Measurements from ENCODE around the gene TMEM63A.

Gene TMEM63A

GRCh38 chr1:225846331-225847310, 35.6 kb downstream of the TMEM63A start:
- H3K4me3 ChIP-seq (ENCODE audit: low read length), result no peak overlapping the region
- no peak overlapping the region for H3K9ac ChIP-seq (ENCODE audit: low read length)
- no peaks in the 10 kb centered on the region for H3K27me3 ChIP-seq (replicated peaks; ENCODE audit: control insufficient read depth, insufficient read depth, low read length)
- peaks cover 55% of the 10 kb centered on the region for H3K36me3 ChIP-seq (ENCODE audit: control insufficient read depth, insufficient read depth, low read length, severe bottlenecking)
- peaks cover 15% of the 10 kb centered on the region for H3K4me1 ChIP-seq (ENCODE audit: control insufficient read depth, insufficient read depth, low read length)
- DNase-seq (ENCODE audit: low read depth), result no peak
- no peaks in the 10 kb centered on the region for H3K9me3 ChIP-seq (ENCODE audit: control insufficient read depth, low read length)

GRCh38 chr1:225845571-225846259, 36.5 kb downstream of the TMEM63A start:
- Histone ChIP-seq H3K36me3 (ENCODE audit: control insufficient read depth, insufficient read depth, low read length, severe bottlenecking) (peaks cover 59% of the 10 kb centered on the region), H3K27me3 (replicated peaks; ENCODE audit: control insufficient read depth, insufficient read depth, low read length) (no peaks in the 10 kb centered on the region), H3K9me3 (ENCODE audit: control insufficient read depth, low read length) (no peaks in the 10 kb centered on the region), H3K9ac (ENCODE audit: low read length) (no peak overlapping the region), H3K4me3 (ENCODE audit: low read length) (no peak overlapping the region), H3K4me1 (ENCODE audit: control insufficient read depth, insufficient read depth, low read length) (peaks cover 15% of the 10 kb centered on the region)
- peak; percentile 84 for DNase-seq (ENCODE audit: low read depth)

- Histone ChIP-seq H3K36me3 (ENCODE audit: control insufficient read depth, insufficient read depth, low read length, severe bottlenecking) (peaks cover 66% of the 10 kb centered on the region), H3K9ac (ENCODE audit: low read length) (peak overlapping the region; percentile 24), H3K9me3 (ENCODE audit: control insufficient read depth, low read length) (no peaks in the 10 kb centered on the region)
Measured at GRCh38 chr1:225845097-225845496, 37.1 kb downstream of the TMEM63A start.

DNA sequence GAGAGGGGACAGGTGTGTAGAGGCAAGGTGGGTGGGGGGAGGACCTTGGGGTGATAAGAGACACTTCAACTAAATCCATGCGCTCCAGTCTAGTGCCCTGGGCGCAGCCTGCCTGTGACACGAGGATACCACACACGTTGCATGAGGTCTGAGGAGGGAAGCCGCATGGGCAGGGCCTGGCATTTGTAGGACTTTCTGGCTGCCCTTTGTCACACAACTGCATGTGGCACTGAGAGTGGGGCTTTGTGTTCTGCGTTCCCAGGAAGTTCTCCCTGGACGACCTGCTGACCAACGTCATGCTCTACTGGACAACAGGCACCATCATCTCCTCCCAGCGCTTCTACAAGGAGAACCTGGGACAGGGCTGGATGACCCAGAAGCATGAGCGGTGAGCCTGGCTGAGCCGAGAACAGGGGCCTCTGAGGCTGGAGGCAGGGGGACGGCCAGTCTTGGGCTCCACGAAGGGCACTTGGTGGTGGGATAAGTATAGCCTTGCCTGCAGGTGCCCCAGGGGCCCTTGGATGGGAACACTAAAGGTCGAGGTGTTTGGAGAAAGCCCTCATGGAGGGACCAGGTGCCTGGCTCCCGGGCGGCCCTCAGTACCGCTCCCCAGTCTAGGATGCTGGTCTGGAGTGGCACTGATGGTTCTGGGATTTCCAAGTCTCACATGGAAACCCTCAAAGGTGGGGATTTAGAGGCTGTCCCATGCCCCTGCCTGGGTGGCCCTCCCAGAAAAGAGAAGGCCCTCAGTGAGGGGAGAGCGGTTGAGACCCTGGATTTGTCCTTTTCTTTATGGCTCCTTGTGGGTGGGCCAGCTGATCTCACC, 37.7 kb downstream of the TMEM63A start:
- no peak for DNase-seq (ENCODE audit: low read depth)
- H3K27me3 ChIP-seq (replicated peaks; ENCODE audit: control insufficient read depth, insufficient read depth, low read length), result no peaks in the 10 kb centered on the region
- peak overlapping the region; percentile 24 for H3K9ac ChIP-seq (ENCODE audit: low read length)
- no peak overlapping the region for H3K4me3 ChIP-seq (ENCODE audit: low read length)
- peaks cover 15% of the 10 kb centered on the region for H3K4me1 ChIP-seq (ENCODE audit: control insufficient read depth, insufficient read depth, low read length)
- H3K36me3 ChIP-seq (ENCODE audit: control insufficient read depth, insufficient read depth, low read length, severe bottlenecking), result peaks cover 69% of the 10 kb centered on the region
- H3K9me3 ChIP-seq (ENCODE audit: control insufficient read depth, low read length), result no peaks in the 10 kb centered on the region

More at GRCh38 chr1:225845097-225845496, 37.1 kb downstream of the TMEM63A start:
- DNase-seq (ENCODE audit: low read depth), result no peak
- H3K4me3 ChIP-seq (ENCODE audit: low read length), result no peak overlapping the region
- H3K27me3 ChIP-seq (replicated peaks; ENCODE audit: control insufficient read depth, insufficient read depth, low read length), result no peaks in the 10 kb centered on the region
- H3K4me1 ChIP-seq (ENCODE audit: control insufficient read depth, insufficient read depth, low read length), result peaks cover 15% of the 10 kb centered on the region

DNA sequence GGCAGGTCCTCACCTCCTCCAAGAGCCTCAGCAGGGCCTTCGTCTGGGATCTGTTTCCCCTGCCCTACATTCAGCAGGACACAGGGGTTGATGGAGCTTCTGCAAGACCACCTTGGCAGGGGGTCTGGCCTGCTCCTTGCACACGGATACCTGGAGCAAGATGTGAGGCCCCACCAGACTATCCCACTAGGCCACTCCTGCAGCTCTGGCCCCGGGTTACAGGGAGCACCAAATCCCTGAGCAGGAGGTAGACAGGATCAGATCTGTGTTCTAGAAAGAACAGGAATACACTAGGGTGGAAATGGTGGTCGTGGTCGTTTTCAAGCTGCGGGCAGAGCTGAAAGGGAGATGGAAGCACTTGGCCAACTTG, 38.8 kb downstream of the TMEM63A start:
- no peak overlapping the region for H3K4me3 ChIP-seq (ENCODE audit: low read length)
- H3K36me3 ChIP-seq (ENCODE audit: control insufficient read depth, insufficient read depth, low read length, severe bottlenecking), result peaks cover 80% of the 10 kb centered on the region

GRCh38 chr1:225842788-225843425, 39.3 kb downstream of the TMEM63A start:
- Histone ChIP-seq H3K4me3 (ENCODE audit: low read length) (no peak overlapping the region), H3K27me3 (replicated peaks; ENCODE audit: control insufficient read depth, insufficient read depth, low read length) (no peaks in the 10 kb centered on the region), H3K4me1 (ENCODE audit: control insufficient read depth, insufficient read depth, low read length) (peaks cover 15% of the 10 kb centered on the region), H3K9ac (ENCODE audit: low read length) (peak overlapping the region; percentile 49), H3K36me3 (ENCODE audit: control insufficient read depth, insufficient read depth, low read length, severe bottlenecking) (peaks cover 85% of the 10 kb centered on the region), H3K9me3 (ENCODE audit: control insufficient read depth, low read length) (no peaks in the 10 kb centered on the region)
- no peak for DNase-seq (ENCODE audit: low read depth)

More for the DNA sequence above, 38.8 kb downstream of the TMEM63A start:
- no peaks in the 10 kb centered on the region for H3K9me3 ChIP-seq (ENCODE audit: control insufficient read depth, low read length)
- peaks cover 15% of the 10 kb centered on the region for H3K4me1 ChIP-seq (ENCODE audit: control insufficient read depth, insufficient read depth, low read length)
- no peaks in the 10 kb centered on the region for H3K27me3 ChIP-seq (replicated peaks; ENCODE audit: control insufficient read depth, insufficient read depth, low read length)
- no peak for DNase-seq (ENCODE audit: low read depth)
- peak overlapping the region; percentile 49 for H3K9ac ChIP-seq (ENCODE audit: low read length)

DNA sequence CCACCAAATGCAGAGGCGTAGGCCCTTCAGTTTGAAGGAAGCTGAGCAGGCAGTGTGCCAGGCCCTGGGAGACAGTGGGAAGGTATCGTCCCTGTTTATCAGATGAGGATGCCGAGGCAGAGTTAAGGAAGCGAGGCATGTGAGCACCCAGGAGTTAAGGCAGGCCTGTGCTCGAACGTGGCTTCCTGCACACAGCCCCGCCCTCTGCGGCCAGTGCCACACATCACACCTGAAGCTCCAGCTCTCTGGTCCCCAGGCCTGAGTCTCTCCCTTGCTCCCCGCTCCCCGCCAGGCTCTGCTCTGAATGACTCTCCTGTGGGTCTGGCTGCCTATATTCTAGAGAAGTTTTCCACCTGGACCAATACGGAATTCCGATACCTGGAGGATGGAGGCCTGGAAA, 40.1 kb downstream of the TMEM63A start:
- no peak for DNase-seq (ENCODE audit: low read depth)
- H3K9me3 ChIP-seq (ENCODE audit: control insufficient read depth, low read length), result no peaks in the 10 kb centered on the region
- H3K27me3 ChIP-seq (replicated peaks; ENCODE audit: control insufficient read depth, insufficient read depth, low read length), result no peaks in the 10 kb centered on the region
- peaks cover 85% of the 10 kb centered on the region for H3K36me3 ChIP-seq (ENCODE audit: control insufficient read depth, insufficient read depth, low read length, severe bottlenecking)
- H3K9ac ChIP-seq (ENCODE audit: low read length), result peak overlapping the region; percentile 49
- H3K4me3 ChIP-seq (ENCODE audit: low read length), result no peak overlapping the region
- peaks cover 15% of the 10 kb centered on the region for H3K4me1 ChIP-seq (ENCODE audit: control insufficient read depth, insufficient read depth, low read length)

DNA sequence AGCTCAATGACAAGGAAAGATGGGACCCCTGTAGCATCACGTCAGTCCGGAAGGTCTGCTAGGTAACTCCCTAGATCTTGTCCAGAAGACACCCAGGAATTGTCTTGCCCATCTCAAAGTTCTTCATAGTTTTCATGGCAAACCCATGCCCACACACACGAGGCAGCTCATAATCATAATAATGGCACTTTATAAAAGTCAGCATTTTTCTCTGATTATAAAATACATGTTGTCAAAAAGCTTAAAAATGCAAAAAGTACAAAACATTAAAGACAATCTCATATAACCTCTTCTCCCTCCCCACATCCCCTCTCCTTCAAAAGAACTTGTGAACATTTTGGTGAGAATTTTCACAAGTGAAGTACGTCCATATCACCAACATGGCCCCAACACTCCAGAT, 41.5 kb downstream of the TMEM63A start:
- no peak for DNase-seq (ENCODE audit: low read depth)
- no peaks in the 10 kb centered on the region for H3K27me3 ChIP-seq (replicated peaks; ENCODE audit: control insufficient read depth, insufficient read depth, low read length)
- H3K4me3 ChIP-seq (ENCODE audit: low read length), result no peak overlapping the region
- H3K36me3 ChIP-seq (ENCODE audit: control insufficient read depth, insufficient read depth, low read length, severe bottlenecking), result peaks cover 80% of the 10 kb centered on the region
- peaks cover 23% of the 10 kb centered on the region for H3K4me1 ChIP-seq (ENCODE audit: control insufficient read depth, insufficient read depth, low read length)
- H3K9ac ChIP-seq (ENCODE audit: low read length), result no peak overlapping the region
- no peaks in the 10 kb centered on the region for H3K9me3 ChIP-seq (ENCODE audit: control insufficient read depth, low read length)

DNA sequence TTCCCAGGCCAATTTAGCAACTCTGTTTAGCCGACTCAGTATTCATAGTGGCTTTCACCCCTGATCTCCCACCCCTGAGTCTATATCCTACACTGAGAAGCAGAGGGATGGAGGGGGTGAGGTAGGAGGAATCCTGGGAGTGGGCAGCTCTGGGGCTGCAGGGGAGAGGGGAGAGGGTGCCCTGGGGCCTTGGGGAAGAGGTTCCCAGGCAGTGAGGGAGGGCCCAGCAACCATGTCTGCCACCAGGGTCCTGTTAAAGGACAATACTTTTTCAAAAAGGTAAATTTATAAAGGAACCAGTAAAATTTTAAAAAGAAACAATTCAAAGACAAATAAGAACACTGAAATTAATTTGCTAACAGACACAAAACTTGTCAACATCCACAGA, 42.0 kb downstream of the TMEM63A start:
- H3K27me3 ChIP-seq (replicated peaks; ENCODE audit: control insufficient read depth, insufficient read depth, low read length), result no peaks in the 10 kb centered on the region
- peaks cover 23% of the 10 kb centered on the region for H3K4me1 ChIP-seq (ENCODE audit: control insufficient read depth, insufficient read depth, low read length)
- no peak overlapping the region for H3K9ac ChIP-seq (ENCODE audit: low read length)
- no peak overlapping the region for H3K4me3 ChIP-seq (ENCODE audit: low read length)
- no peak for DNase-seq (ENCODE audit: low read depth)
- no peaks in the 10 kb centered on the region for H3K9me3 ChIP-seq (ENCODE audit: control insufficient read depth, low read length)
- peaks cover 80% of the 10 kb centered on the region for H3K36me3 ChIP-seq (ENCODE audit: control insufficient read depth, insufficient read depth, low read length, severe bottlenecking)

GRCh38 chr1:225838793-225839192, 43.4 kb downstream of the TMEM63A start:
- Histone ChIP-seq H3K4me3 (ENCODE audit: low read length) (no peak overlapping the region), H3K27me3 (replicated peaks; ENCODE audit: control insufficient read depth, insufficient read depth, low read length) (no peaks in the 10 kb centered on the region), H3K36me3 (ENCODE audit: control insufficient read depth, insufficient read depth, low read length, severe bottlenecking) (peaks cover 68% of the 10 kb centered on the region), H3K9me3 (ENCODE audit: control insufficient read depth, low read length) (no peaks in the 10 kb centered on the region), H3K4me1 (ENCODE audit: control insufficient read depth, insufficient read depth, low read length) (peaks cover 26% of the 10 kb centered on the region), H3K9ac (ENCODE audit: low read length) (no peak overlapping the region)
- DNase-seq (ENCODE audit: low read depth), result no peak
